Measurements from ENCODE around the gene MREG.

Gene MREG

DNA sequence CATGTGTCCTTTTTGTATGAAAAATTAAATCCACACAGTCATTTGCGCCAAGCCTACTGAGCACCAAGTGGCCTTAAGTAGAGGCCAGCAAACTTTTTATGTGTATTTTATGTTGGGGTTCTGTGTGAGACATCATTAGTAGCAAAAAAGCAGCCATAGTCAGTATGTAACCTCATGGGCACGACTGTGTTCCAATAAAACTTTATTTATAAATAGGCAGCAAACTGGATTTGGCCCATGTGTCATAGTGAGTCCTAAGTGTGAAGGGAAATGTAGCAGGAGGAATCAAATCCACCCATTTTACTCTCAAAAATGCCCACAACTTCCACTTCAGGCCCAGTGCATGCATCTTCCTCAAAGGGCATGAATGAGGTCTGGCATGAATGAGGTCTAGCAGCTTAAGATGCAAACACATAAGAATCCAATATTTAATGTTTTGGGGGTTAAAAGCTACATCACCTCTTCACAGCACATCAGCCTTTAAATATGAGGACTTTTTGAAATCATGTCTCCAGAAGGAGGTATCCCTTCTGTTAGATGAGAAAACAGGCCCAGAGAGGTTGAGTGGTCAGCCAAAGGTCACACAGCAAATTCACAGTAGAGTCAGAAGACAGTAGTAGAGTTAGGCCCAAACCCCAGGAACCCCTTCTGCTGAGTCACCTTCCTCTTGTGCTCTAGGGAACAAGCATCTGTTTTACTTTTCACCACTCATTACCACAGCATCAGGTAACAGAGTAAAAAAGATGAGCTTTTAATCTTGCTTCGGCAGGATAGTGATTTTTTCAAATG is 45.6 kb downstream of the MREG start:
- H3K4me1 ChIP-seq (ENCODE audit: low read length): peaks cover 5% of the 10 kb centered on the region
- no peaks in the 10 kb centered on the region for H3K27me3 ChIP-seq (replicated peaks; ENCODE audit: insufficient read depth, low read length)
- H3K9ac ChIP-seq (ENCODE audit: low read length): no peak overlapping the region
- no peak overlapping the region for H3K4me2 ChIP-seq (ENCODE audit: low read depth, low read length)
- H4K20me1 ChIP-seq (ENCODE audit: insufficient read depth, low read length): no peaks in the 10 kb centered on the region
- no peak overlapping the region for H2AFZ ChIP-seq (ENCODE audit: low read length)
- H3K9me2 ChIP-seq (replicated peaks; ENCODE audit: insufficient read depth, low read length): no peaks in the 10 kb centered on the region
- no peak overlapping the region for H3K4me3 ChIP-seq (ENCODE audit: low read length)
- TF ChIP-seq EZH2 (optimal IDR thresholded peaks at IDR 0.05; ENCODE audit: low read depth, low read length) (no peak), EZH2phosphoT487 (IDR thresholded peaks at IDR 0.05; ENCODE audit: low read length) (no peak)
- TF ChIP-seq, protein P1, sequence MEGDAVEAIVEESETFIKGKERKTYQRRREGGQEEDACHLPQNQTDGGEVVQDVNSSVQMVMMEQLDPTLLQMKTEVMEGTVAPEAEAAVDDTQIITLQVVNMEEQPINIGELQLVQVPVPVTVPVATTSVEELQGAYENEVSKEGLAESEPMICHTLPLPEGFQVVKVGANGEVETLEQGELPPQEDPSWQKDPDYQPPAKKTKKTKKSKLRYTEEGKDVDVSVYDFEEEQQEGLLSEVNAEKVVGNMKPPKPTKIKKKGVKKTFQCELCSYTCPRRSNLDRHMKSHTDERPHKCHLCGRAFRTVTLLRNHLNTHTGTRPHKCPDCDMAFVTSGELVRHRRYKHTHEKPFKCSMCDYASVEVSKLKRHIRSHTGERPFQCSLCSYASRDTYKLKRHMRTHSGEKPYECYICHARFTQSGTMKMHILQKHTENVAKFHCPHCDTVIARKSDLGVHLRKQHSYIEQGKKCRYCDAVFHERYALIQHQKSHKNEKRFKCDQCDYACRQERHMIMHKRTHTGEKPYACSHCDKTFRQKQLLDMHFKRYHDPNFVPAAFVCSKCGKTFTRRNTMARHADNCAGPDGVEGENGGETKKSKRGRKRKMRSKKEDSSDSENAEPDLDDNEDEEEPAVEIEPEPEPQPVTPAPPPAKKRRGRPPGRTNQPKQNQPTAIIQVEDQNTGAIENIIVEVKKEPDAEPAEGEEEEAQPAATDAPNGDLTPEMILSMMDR (IDR thresholded peaks at IDR 0.05; ENCODE audit: low read length): no peak
- no peaks in the 10 kb centered on the region for H3F3A ChIP-seq (ENCODE audit: insufficient read depth, low read length)
- H3K27ac ChIP-seq (ENCODE audit: low read length): no peak overlapping the region
- peak; percentile 12 for DNase-seq
- no peaks in the 10 kb centered on the region for H3K36me3 ChIP-seq (replicated peaks; ENCODE audit: insufficient read depth, low read length)
- peaks cover 65% of the 10 kb centered on the region for H3K79me2 ChIP-seq (ENCODE audit: low read length)
- H3K9me3 ChIP-seq (replicated peaks; ENCODE audit: insufficient read depth, low read length): no peaks in the 10 kb centered on the region

GRCh38 chr2:215966951-215967350 is 46.4 kb downstream of the MREG start:
- Histone ChIP-seq H3K27me3 (replicated peaks; ENCODE audit: insufficient read depth, low read length) (no peaks in the 10 kb centered on the region), H3K9me2 (replicated peaks; ENCODE audit: insufficient read depth, low read length) (no peaks in the 10 kb centered on the region), H2AFZ (ENCODE audit: low read length) (no peak overlapping the region), H3K9ac (ENCODE audit: low read length) (no peak overlapping the region), H3K4me3 (ENCODE audit: low read length) (no peak overlapping the region), H4K20me1 (ENCODE audit: insufficient read depth, low read length) (no peaks in the 10 kb centered on the region), H3K27ac (ENCODE audit: low read length) (no peak overlapping the region), H3F3A (ENCODE audit: insufficient read depth, low read length) (no peaks in the 10 kb centered on the region), H3K79me2 (ENCODE audit: low read length) (peaks cover 59% of the 10 kb centered on the region), H3K9me3 (replicated peaks; ENCODE audit: insufficient read depth, low read length) (no peaks in the 10 kb centered on the region), H3K36me3 (replicated peaks; ENCODE audit: insufficient read depth, low read length) (no peaks in the 10 kb centered on the region), H3K4me2 (ENCODE audit: low read depth, low read length) (no peak overlapping the region), H3K4me1 (ENCODE audit: low read length) (peaks cover 5% of the 10 kb centered on the region)
- no peak for DNase-seq
- TF ChIP-seq, protein P1 (IDR thresholded peaks at IDR 0.05; ENCODE audit: low read length): no peak
- TF ChIP-seq EZH2 (optimal IDR thresholded peaks at IDR 0.05; ENCODE audit: low read depth, low read length) (no peak), EZH2phosphoT487 (IDR thresholded peaks at IDR 0.05; ENCODE audit: low read length) (no peak)

DNA sequence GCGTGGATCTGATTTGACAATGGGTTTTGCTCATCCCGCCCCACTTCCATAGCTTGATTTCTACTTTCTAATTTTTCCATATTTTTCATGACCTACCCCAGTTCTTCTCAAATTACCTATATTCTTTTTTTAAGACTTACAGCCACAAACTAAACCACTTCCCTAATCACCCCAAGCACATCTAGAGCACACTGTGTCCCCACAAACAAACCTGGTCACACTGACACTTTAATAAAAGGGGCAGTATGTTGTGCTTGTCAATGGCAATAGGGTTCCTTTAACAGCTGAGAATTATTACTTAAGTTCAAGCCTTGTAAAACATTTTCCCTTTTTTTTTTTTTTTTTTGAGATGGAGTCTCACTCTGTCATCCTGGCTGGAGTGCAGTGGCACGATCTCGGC is 47.1 kb downstream of the MREG start:
- H3K4me1 ChIP-seq (ENCODE audit: low read length): peaks cover 5% of the 10 kb centered on the region
- no peaks in the 10 kb centered on the region for H3K27me3 ChIP-seq (replicated peaks; ENCODE audit: insufficient read depth, low read length)
- H2AFZ ChIP-seq (ENCODE audit: low read length): no peak overlapping the region
- DNase-seq: no peak
- H3K4me3 ChIP-seq (ENCODE audit: low read length): no peak overlapping the region
- H3K27ac ChIP-seq (ENCODE audit: low read length): no peak overlapping the region
- no peak overlapping the region for H3K9ac ChIP-seq (ENCODE audit: low read length)
- H3K79me2 ChIP-seq (ENCODE audit: low read length): peaks cover 53% of the 10 kb centered on the region
- no peaks in the 10 kb centered on the region for H3F3A ChIP-seq (ENCODE audit: insufficient read depth, low read length)
- no peak for TF ChIP-seq EZH2phosphoT487 (IDR thresholded peaks at IDR 0.05; ENCODE audit: low read length)
- TF ChIP-seq, protein P1 (IDR thresholded peaks at IDR 0.05; ENCODE audit: low read length): no peak
- no peak for TF ChIP-seq EZH2 (optimal IDR thresholded peaks at IDR 0.05; ENCODE audit: low read depth, low read length)
- no peaks in the 10 kb centered on the region for H3K36me3 ChIP-seq (replicated peaks; ENCODE audit: insufficient read depth, low read length)
- H4K20me1 ChIP-seq (ENCODE audit: insufficient read depth, low read length): no peaks in the 10 kb centered on the region
- H3K4me2 ChIP-seq (ENCODE audit: low read depth, low read length): no peak overlapping the region
- H3K9me3 ChIP-seq (replicated peaks; ENCODE audit: insufficient read depth, low read length): no peaks in the 10 kb centered on the region
- no peaks in the 10 kb centered on the region for H3K9me2 ChIP-seq (replicated peaks; ENCODE audit: insufficient read depth, low read length)

All from MM.1S (cell line).